GM12878 (cell line): ENCODE results near the gene CYTH2. TPM values are rescaled to one million over a fixed set of nuclear protein-coding genes. Genes with fewer than 3 reads are reported as not detected.

Source experiments
- ATAC-seq: fragments of 200-7000 bp; cut with Tn5 transposase; 3 replicates; pipeline ENCODE4 v1.9.1; 2020; ENCODE audit warnings: mild to moderate bottlenecking, moderate library complexity
- BruUV-seq: library from RNA; stranded (reverse); fragments of 400-500 nt; replicated peaks from 2 replicates; lab custom pipeline; 2021; lab: Mats Ljungman, UMichigan
- CTCF ChIA-PET: fragments of 300-600 bp; sonication (Branson Sonifier 250); formaldehyde crosslinking; extraction: SDS; loops from one replicate; lab custom pipeline; 2021; ENCODE audit warnings: inconsistent platforms; lab: Yijun Ruan, JAX
- POLR2A ChIA-PET: fragments of 350-600 bp; formaldehyde crosslinking; extraction: SDS; loops from one replicate; lab custom pipeline; 2021; ENCODE audit warnings: inconsistent platforms; lab: Charles Lee
- RAD21 ChIA-PET: fragments of 300-600 bp; sonication (Branson Sonifier 250); formaldehyde crosslinking; loops from one replicate; lab custom pipeline; 2023; ENCODE audit warnings: antibody characterized with exemption; ENCODE audit not compliant: unreplicated experiment; lab: Charles Lee
- SMC1A ChIA-PET: fragments of 300-600 bp; sonication (Branson Sonifier 250); formaldehyde crosslinking; loops from one replicate; lab custom pipeline; 2023; ENCODE audit not compliant: unreplicated experiment, uncharacterized antibody; lab: Charles Lee
- DNase-seq: peaks from one replicate; pipeline ENCODE4 v3.0.0-alpha.2; 2011; ENCODE audit warnings: low read depth, low spot score
- FAIRE-seq: peaks from 3 replicates; lab custom pipeline; 2011; peaks lifted over from hg19 to GRCh38; lab: Jason Lieb, UNC
- H2AFZ ChIP-seq: 2 replicates; pipeline ENCODE4 v1.6.0; 2011; ENCODE audit warnings: low read depth, low read length, control low read depth; ENCODE audit not compliant: control insufficient read depth
- H3K27ac ChIP-seq: 2 replicates; pipeline ENCODE4 v1.5.1; 2011; ENCODE audit warnings: control low read depth; ENCODE audit not compliant: control insufficient read depth, insufficient read depth
- H3K27me3 ChIP-seq, 2 experiments: replicated peaks in 1 of 2; 2 replicates each; pipeline versions ENCODE4 v1.6.0 to v1.6.1; 2011; ENCODE audit warnings: low read length in 1 of 2; ENCODE audit not compliant: control insufficient read depth in 2 of 2, insufficient read depth in 2 of 2
- H3K36me3 ChIP-seq, 2 experiments: 2 replicates each; pipeline ENCODE4 v1.5.1; 2011; ENCODE audit warnings: low read length in 1 of 2; ENCODE audit not compliant: control insufficient read depth in 2 of 2, insufficient read depth in 2 of 2
- H3K4me1 ChIP-seq: 2 replicates; pipeline ENCODE4 v1.6.1; 2011; ENCODE audit warnings: mild to moderate bottlenecking, low read length, moderate library complexity, mixed read lengths; ENCODE audit not compliant: control insufficient read depth, insufficient read depth
- H3K4me2 ChIP-seq: 2 replicates; pipeline ENCODE4 v1.6.0; 2011; ENCODE audit warnings: control low read depth; ENCODE audit not compliant: control insufficient read depth, insufficient read depth
- H3K4me3 ChIP-seq: fragments of 200-600 bp; sonication (generic); 2 replicates; pipeline ENCODE4 v1.5.1; 2016
- H3K79me2 ChIP-seq: 2 replicates; pipeline ENCODE4 v1.6.0; 2011; ENCODE audit warnings: low read length; ENCODE audit not compliant: control insufficient read depth, insufficient read depth
- H3K9ac ChIP-seq: 2 replicates; pipeline ENCODE4 v1.8.0; 2011; ENCODE audit warnings: low read length, control low read depth, mixed read lengths; ENCODE audit not compliant: control insufficient read depth, insufficient read depth
- H3K9me3 ChIP-seq: replicated peaks from 3 replicates; pipeline ENCODE4 v1.5.1; 2011; ENCODE audit warnings: mild to moderate bottlenecking, low read length; ENCODE audit not compliant: control insufficient read depth, insufficient read depth
- H4K20me1 ChIP-seq: 2 replicates; pipeline ENCODE4 v1.6.0; 2011; ENCODE audit not compliant: control insufficient read depth, insufficient read depth
- ATF7 ChIP-seq: fragments of 450-650 bp; IDR thresholded peaks from 2 replicates; pipeline ENCODE4 v1.6.1; 2016; ENCODE audit warnings: low read depth, mild to moderate bottlenecking
- BCL11A ChIP-seq: IDR thresholded peaks from 2 replicates; pipeline ENCODE4 v1.6.1; 2011; ENCODE audit warnings: low read depth, low read length
- MXI1 ChIP-seq: fragments of 150-350 bp; IDR thresholded peaks from 2 replicates; pipeline ENCODE4 v1.6.1; 2011; ENCODE audit warnings: low read depth, mild to moderate bottlenecking, inconsistent platforms, low read length, improper control_type of control experiment
- RELA ChIP-seq: fragments of 450-650 bp; IDR thresholded peaks from 2 replicates; pipeline ENCODE4 v1.8.0; 2014; ENCODE audit warnings: borderline replicate concordance; ENCODE audit not compliant: partially characterized antibody
- SMAD1 ChIP-seq: fragments of 450-650 bp; IDR thresholded peaks from 2 replicates; pipeline ENCODE4 v1.6.1; 2018; ENCODE audit warnings: mild to moderate bottlenecking, low read depth; ENCODE audit not compliant: partially characterized antibody
- STAT3 ChIP-seq: IDR thresholded peaks from 2 replicates; pipeline ENCODE4 v1.6.1; 2011; ENCODE audit warnings: low read depth, low read length, improper control_type of control experiment
- TBL1XR1 ChIP-seq: IDR thresholded peaks from 2 replicates; pipeline ENCODE4 v1.6.1; 2012; ENCODE audit warnings: low read depth, low read length, improper control_type of control experiment
- TCF7 ChIP-seq: IDR thresholded peaks from 2 replicates; pipeline ENCODE4 v1.6.1; 2014; ENCODE audit warnings: antibody characterized with exemption, borderline replicate concordance
- ZBTB33 ChIP-seq: fragments of 450-650 bp; IDR thresholded peaks from 2 replicates; pipeline ENCODE4 v1.6.1; 2017; ENCODE audit warnings: mild to moderate bottlenecking
- ZNF384 ChIP-seq: IDR thresholded peaks from 2 replicates; pipeline ENCODE4 v1.6.1; 2012; ENCODE audit warnings: low read depth, mild to moderate bottlenecking, low read length, improper control_type of control experiment, borderline replicate concordance
- WGBS: methylation state at CpG from one replicate; pipeline ENCODE4 v1.1.6; 2016; ENCODE audit warnings: low lambda C conversion rate; ENCODE audit not compliant: insufficient replicate concordance, insufficient coverage; ENCODE audit errors: missing lambda C conversion rate; 5-methylcytosine and 5-hydroxymethylcytosine counted together
- in situ Hi-C: fragments of 300-500 bp; cut with MboI; formaldehyde crosslinking; loops from 9 replicates; pipeline ENCODE4 v1.14.3; 2018; ENCODE audit warnings: mixed read lengths
- intact Hi-C: fragments of 100-400 bp; cut with micrococcal nuclease; formaldehyde crosslinking; loops from one replicate; pipeline ENCODE4 v1.14.2; 2022; ENCODE audit not compliant: unreplicated experiment
- polyA plus RNA-seq, 11 experiments: library from polyadenylated mRNA; depleted of rRNA in 4 of 11; unstranded in 6 of 11; stranded (reverse) in 5 of 11; fragments of >200 nt; fragmentation: Nextera tagmentation in 4 of 11; fragmentation: Illumina TruSeq in 1 of 11; extraction: Ambion mirVana in 4 of 11; extraction: Trizol in 1 of 11; gene quantifications; 1 replicate in 1 of 11; 2 replicates in 10 of 11; pipeline versions ENCODE4 v1.2.1 to v1.2.3, GENCODE V29; 2011 to 2016; ENCODE audit warnings: inconsistent platforms in 2 of 11, missing spikeins in 2 of 11, low read depth in 1 of 11
- total RNA-seq, 4 experiments: library from RNA; depleted of rRNA in 3 of 4; stranded (reverse); fragments of >200 nt in 3 of 4; fragmentation: Illumina TruSeq in 1 of 4; extraction: Trizol in 1 of 4; gene quantifications; 2 replicates each; pipeline versions ENCODE4 v1.2.1 to v1.2.3, GENCODE V29; 2013 to 2021
- TF ChIP-seq, protein P1 (sequence below): fragments of 450-650 bp; IDR thresholded peaks from 2 replicates; pipeline ENCODE4 v1.6.1; 2017; ENCODE audit warnings: mild to moderate bottlenecking, moderate library complexity

CYTH2 gene
- total and polyA plus RNA-seq, 10 of the 15 experiments (the other 5 are each of a cell fraction or from before 2014, with no cell fraction given) = 1.3 to 31.9 (median 22.2) TPM

GRCh38 chr19:48520134-48520533 is 51.0 kb downstream of the CYTH2 start:
- H3K27me3 ChIP-seq = no peaks in the 10 kb centered on the region
- no peak overlapping the region for H3K27ac ChIP-seq
- FAIRE-seq (no peak), DNase-seq (no peak), ATAC-seq (no peak)
- POLR2A ChIA-PET = interaction anchor here (0.6 kb wide), 1 partner anchor 8 kb away, joined by 4 read pairs; no protein-coding TSS in a partner anchor
- H3K36me3 ChIP-seq = no peaks in the 10 kb centered on the region
- H4K20me1 ChIP-seq = no peaks in the 10 kb centered on the region
- WGBS = 29% methylated on average over 4 of the region's 4 CpGs
- intact Hi-C loops = no loop called here
- H3K4me2 ChIP-seq = no peak overlapping the region
- in situ Hi-C loops = no loop called here
- no peaks in the 10 kb centered on the region for H3K4me1 ChIP-seq
- H3K79me2 ChIP-seq = no peaks in the 10 kb centered on the region
- SMC1A ChIA-PET = interaction anchor here (1.0 kb wide), 1 partner anchor 10 kb away, joined by 5 read pairs; no protein-coding TSS in a partner anchor
- TF ChIP-seq TCF7 (no peak), ZNF384 (no peak), TBL1XR1 (no peak), RELA (no peak), STAT3 (no peak), BCL11A (no peak), ZBTB33 (no peak), SMAD1 (no peak), MXI1 (no peak), ATF7 (no peak)
- TF ChIP-seq, protein P1, sequence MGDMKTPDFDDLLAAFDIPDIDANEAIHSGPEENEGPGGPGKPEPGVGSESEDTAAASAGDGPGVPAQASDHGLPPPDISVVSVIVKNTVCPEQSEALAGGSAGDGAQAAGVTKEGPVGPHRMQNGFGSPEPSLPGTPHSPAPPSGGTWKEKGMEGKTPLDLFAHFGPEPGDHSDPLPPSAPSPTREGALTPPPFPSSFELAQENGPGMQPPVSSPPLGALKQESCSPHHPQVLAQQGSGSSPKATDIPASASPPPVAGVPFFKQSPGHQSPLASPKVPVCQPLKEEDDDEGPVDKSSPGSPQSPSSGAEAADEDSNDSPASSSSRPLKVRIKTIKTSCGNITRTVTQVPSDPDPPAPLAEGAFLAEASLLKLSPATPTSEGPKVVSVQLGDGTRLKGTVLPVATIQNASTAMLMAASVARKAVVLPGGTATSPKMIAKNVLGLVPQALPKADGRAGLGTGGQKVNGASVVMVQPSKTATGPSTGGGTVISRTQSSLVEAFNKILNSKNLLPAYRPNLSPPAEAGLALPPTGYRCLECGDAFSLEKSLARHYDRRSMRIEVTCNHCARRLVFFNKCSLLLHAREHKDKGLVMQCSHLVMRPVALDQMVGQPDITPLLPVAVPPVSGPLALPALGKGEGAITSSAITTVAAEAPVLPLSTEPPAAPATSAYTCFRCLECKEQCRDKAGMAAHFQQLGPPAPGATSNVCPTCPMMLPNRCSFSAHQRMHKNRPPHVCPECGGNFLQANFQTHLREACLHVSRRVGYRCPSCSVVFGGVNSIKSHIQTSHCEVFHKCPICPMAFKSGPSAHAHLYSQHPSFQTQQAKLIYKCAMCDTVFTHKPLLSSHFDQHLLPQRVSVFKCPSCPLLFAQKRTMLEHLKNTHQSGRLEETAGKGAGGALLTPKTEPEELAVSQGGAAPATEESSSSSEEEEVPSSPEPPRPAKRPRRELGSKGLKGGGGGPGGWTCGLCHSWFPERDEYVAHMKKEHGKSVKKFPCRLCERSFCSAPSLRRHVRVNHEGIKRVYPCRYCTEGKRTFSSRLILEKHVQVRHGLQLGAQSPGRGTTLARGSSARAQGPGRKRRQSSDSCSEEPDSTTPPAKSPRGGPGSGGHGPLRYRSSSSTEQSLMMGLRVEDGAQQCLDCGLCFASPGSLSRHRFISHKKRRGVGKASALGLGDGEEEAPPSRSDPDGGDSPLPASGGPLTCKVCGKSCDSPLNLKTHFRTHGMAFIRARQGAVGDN = no peak
- no peaks in the 10 kb centered on the region; the same call in 1 of the 3 replicates for H3K9me3 ChIP-seq
- H2AFZ ChIP-seq = no peak overlapping the region
- CTCF ChIA-PET = interaction anchor here (0.6 to 1.3 kb wide), 5 partner anchors 15 to 129 kb away, joined by 3 to 6 read pairs (median 3); partner anchors contain the start of gene KDELR1
- no peak overlapping the region for H3K4me3 ChIP-seq
- BruUV-seq = no TSS peak
- H3K9ac ChIP-seq = no peak overlapping the region
- RAD21 ChIA-PET = no interaction called here
